IMR-90 (cell line): ENCODE data around the gene FHAD1. TPM values are rescaled to one million over a fixed set of nuclear protein-coding genes. Genes with fewer than 3 reads are reported as not detected.

ENCODE experiments used
- ATAC-seq: fragments of 200-7000 bp; cut with Tn5 transposase; 2 replicates; pipeline ENCODE4 v1.9.1; 2020; ENCODE audit warnings: low read depth, mild to moderate bottlenecking, moderate library complexity
- BruUV-seq: library from RNA; stranded (reverse); fragments of 400-500 nt; replicated peaks from 2 replicates; lab custom pipeline; 2021; lab: Mats Ljungman, UMichigan
- CTCF ChIA-PET: fragments of 300-600 bp; formaldehyde crosslinking; extraction: SDS; loops from one replicate; lab custom pipeline; 2021; ENCODE audit warnings: antibody characterized with exemption; lab: Yijun Ruan, JAX
- POLR2A ChIA-PET: fragments of 300-600 bp; sonication (Branson Sonifier 250); formaldehyde crosslinking; loops from one replicate; lab custom pipeline; 2022; ENCODE audit warnings: antibody characterized with exemption; ENCODE audit not compliant: unreplicated experiment; lab: Charles Lee
- DNase-seq: peaks from one replicate; pipeline ENCODE4 v3.0.0; 2013
- H2AFZ ChIP-seq: replicated peaks from 2 replicates; pipeline ENCODE3; 2013; ENCODE audit warnings: low read length, mild to moderate bottlenecking; ENCODE audit not compliant: poor library complexity
- H2AK5ac ChIP-seq: 2 replicates; pipeline ENCODE4 v1.6.1; 2013; ENCODE audit warnings: low read depth, low read length, inconsistent platforms
- H2AK9ac ChIP-seq: replicated peaks from 2 replicates; pipeline ENCODE3; 2013; ENCODE audit warnings: mild to moderate bottlenecking, low read depth, low read length, moderate library complexity; ENCODE audit not compliant: poor library complexity
- H2BK120ac ChIP-seq: 2 replicates; pipeline ENCODE4 v1.6.1; 2013; ENCODE audit warnings: low read depth, low read length, inconsistent platforms
- H2BK15ac ChIP-seq: 3 replicates; pipeline ENCODE4 v1.6.1; 2013; ENCODE audit warnings: low read depth, low read length, inconsistent platforms
- H2BK20ac ChIP-seq: 2 replicates; pipeline ENCODE4 v1.6.1; 2013; ENCODE audit warnings: low read depth, mild to moderate bottlenecking, inconsistent platforms, low read length, moderate library complexity
- H2BK5ac ChIP-seq: 2 replicates; pipeline ENCODE4 v1.6.1; 2013; ENCODE audit warnings: mild to moderate bottlenecking, low read depth, low read length, inconsistent platforms; ENCODE audit not compliant: poor library complexity, severe bottlenecking
- H3K14ac ChIP-seq: replicated peaks from 2 replicates; pipeline ENCODE4 v1.6.1; 2013; ENCODE audit warnings: low read depth, low read length, inconsistent platforms
- H3K18ac ChIP-seq: 2 replicates; pipeline ENCODE4 v1.6.1; 2013; ENCODE audit warnings: low read depth, low read length, control low read depth
- H3K23ac ChIP-seq: 2 replicates; pipeline ENCODE4 v1.6.1; 2013; ENCODE audit warnings: low read depth, low read length, inconsistent platforms
- H3K27ac ChIP-seq: 2 replicates; pipeline ENCODE4 v1.5.1; 2013; ENCODE audit warnings: mild to moderate bottlenecking, control low read depth, low read length; ENCODE audit not compliant: insufficient read depth
- H3K27me3 ChIP-seq: 2 replicates; pipeline ENCODE4 v1.6.1; 2013; ENCODE audit warnings: low read length; ENCODE audit not compliant: control insufficient read depth, insufficient read depth
- H3K36me3 ChIP-seq: 2 replicates; pipeline ENCODE4 v1.6.1; 2013; ENCODE audit warnings: low read length, mixed read lengths; ENCODE audit not compliant: control insufficient read depth, insufficient read depth
- H3K4ac ChIP-seq: 2 replicates; pipeline ENCODE4 v1.6.1; 2013; ENCODE audit warnings: low read depth, low read length, inconsistent platforms
- H3K4me1 ChIP-seq: 2 replicates; pipeline ENCODE4 v1.6.1; 2013; ENCODE audit warnings: low read length, mixed read lengths; ENCODE audit not compliant: control insufficient read depth, insufficient read depth
- H3K4me2 ChIP-seq: 2 replicates; pipeline ENCODE4 v1.6.1; 2013; ENCODE audit warnings: low read depth, mild to moderate bottlenecking, control low read depth, low read length, moderate library complexity
- H3K4me3 ChIP-seq: 2 replicates; pipeline ENCODE4 v1.5.1; 2013; ENCODE audit warnings: low read depth, mild to moderate bottlenecking, control low read depth, low read length, moderate library complexity; ENCODE audit not compliant: insufficient read depth
- H3K56ac ChIP-seq: 2 replicates; pipeline ENCODE4 v1.6.1; 2013; ENCODE audit warnings: low read length, inconsistent platforms; ENCODE audit not compliant: insufficient read depth; ENCODE audit errors: extremely low read depth
- H3K79me1 ChIP-seq, 2 experiments: 2 replicates each; pipeline ENCODE4 v1.6.1; 2013; ENCODE audit warnings: low read length in 2 of 2, inconsistent platforms in 1 of 2, low read depth in 1 of 2
- H3K9ac ChIP-seq: 2 replicates; pipeline ENCODE4 v1.6.1; 2013; ENCODE audit warnings: low read depth, low read length, control low read depth
- H3K9me1 ChIP-seq: 2 replicates; pipeline ENCODE4 v1.6.1; 2013; ENCODE audit warnings: low read length, inconsistent platforms; ENCODE audit not compliant: insufficient read depth
- H3K9me3 ChIP-seq: 2 replicates; pipeline ENCODE4 v1.6.1; 2013; ENCODE audit warnings: low read length; ENCODE audit not compliant: control insufficient read depth, insufficient read depth
- H4K20me1 ChIP-seq: 2 replicates; pipeline ENCODE4 v1.6.1; 2013; ENCODE audit warnings: low read length, inconsistent platforms; ENCODE audit not compliant: insufficient read depth
- H4K5ac ChIP-seq: 2 replicates; pipeline ENCODE4 v1.6.1; 2013; ENCODE audit warnings: mild to moderate bottlenecking, low read depth, low read length, control low read depth
- H4K8ac ChIP-seq, 2 experiments: 2 replicates each; pipeline ENCODE4 v1.6.1; 2013; ENCODE audit warnings: low read depth in 2 of 2, low read length in 2 of 2, control low read depth in 1 of 2, inconsistent platforms in 1 of 2
- H4K91ac ChIP-seq: 2 replicates; pipeline ENCODE4 v1.6.1; 2013; ENCODE audit warnings: low read depth, low read length, inconsistent platforms; ENCODE audit not compliant: insufficient read depth
- BHLHE40 ChIP-seq: fragments of 150-350 bp; IDR thresholded peaks from 2 replicates; pipeline ENCODE4 v1.6.1; 2016; ENCODE audit warnings: mild to moderate bottlenecking, low read depth, low read length
- CEBPB ChIP-seq: IDR thresholded peaks from 2 replicates; pipeline ENCODE4 v1.6.1; 2012; ENCODE audit warnings: low read depth, low read length, improper control_type of control experiment
- CHD1 ChIP-seq: IDR thresholded peaks from 2 replicates; pipeline ENCODE4 v1.6.1; 2012; ENCODE audit warnings: low read depth, low read length, improper control_type of control experiment
- ELK1 ChIP-seq: fragments of 150-350 bp; IDR thresholded peaks from 2 replicates; pipeline ENCODE4 v1.6.1; 2016; ENCODE audit warnings: low read depth, mild to moderate bottlenecking, low read length, moderate library complexity, borderline replicate concordance
- FOS ChIP-seq: fragments of 150-350 bp; IDR thresholded peaks from 2 replicates; pipeline ENCODE4 v1.6.1; 2016; ENCODE audit warnings: low read depth, low read length
- MAFK ChIP-seq: IDR thresholded peaks from 2 replicates; pipeline ENCODE4 v1.6.1; 2012; ENCODE audit warnings: low read depth, low read length, improper control_type of control experiment
- MAZ ChIP-seq: IDR thresholded peaks from 2 replicates; pipeline ENCODE4 v1.6.1; 2012; ENCODE audit warnings: low read depth, mild to moderate bottlenecking, low read length, improper control_type of control experiment, moderate library complexity, borderline replicate concordance
- NFE2L2 ChIP-seq: fragments of 150-350 bp; IDR thresholded peaks from 2 replicates; pipeline ENCODE4 v1.6.1; 2016; ENCODE audit warnings: low read depth, mild to moderate bottlenecking, low read length
- POLR2A ChIP-seq: IDR thresholded peaks from 2 replicates; pipeline ENCODE4 v1.6.1; 2012; ENCODE audit warnings: mild to moderate bottlenecking, low read depth, low read length
- RAD21 ChIP-seq: IDR thresholded peaks from 2 replicates; pipeline ENCODE4 v1.6.1; 2012; ENCODE audit warnings: low read length, improper control_type of control experiment
- RCOR1 ChIP-seq: IDR thresholded peaks from 2 replicates; pipeline ENCODE4 v1.6.1; 2012; ENCODE audit warnings: mild to moderate bottlenecking, low read length, improper control_type of control experiment; ENCODE audit not compliant: insufficient replicate concordance
- SMC3 ChIP-seq: fragments of 150-350 bp; IDR thresholded peaks from 2 replicates; pipeline ENCODE4 v1.6.1; 2016; ENCODE audit warnings: low read depth, mild to moderate bottlenecking, antibody characterized with exemption, low read length, moderate library complexity
- USF2 ChIP-seq: fragments of 150-350 bp; IDR thresholded peaks from 2 replicates; pipeline ENCODE4 v1.6.1; 2017; ENCODE audit warnings: mild to moderate bottlenecking, antibody characterized with exemption, low read length, low read depth
- WGBS, 2 experiments: methylation state at CpG; one replicate each; pipeline versions ENCODE4 v1.1.5 to v1.1.7; 2013; ENCODE audit warnings: missing lambda C conversion rate in 2 of 2; ENCODE audit not compliant: insufficient read length in 1 of 2; ENCODE audit errors: extremely low coverage in 2 of 2; 5-methylcytosine and 5-hydroxymethylcytosine counted together
- dilution Hi-C: fragments of 300-500 bp; cut with HindIII; formaldehyde crosslinking; loops from one replicate; pipeline ENCODE4 v1.14.3; 2018; ENCODE audit warnings: low sequenced_read_pairs; ENCODE audit not compliant: unreplicated experiment
- in situ Hi-C: fragments of 300-500 bp; cut with MboI; formaldehyde crosslinking; loops from 3 replicates; pipeline ENCODE4 v1.14.3; 2019; ENCODE audit warnings: low sequenced_read_pairs, inconsistent platforms, mixed read lengths
- intact Hi-C: fragments of 100-400 bp; cut with micrococcal nuclease; formaldehyde crosslinking; loops from 2 replicates; pipeline ENCODE4 v1.10.0; 2022
- polyA plus RNA-seq, 3 experiments: library from polyadenylated mRNA; depleted of rRNA; stranded (reverse); fragments of >200 nt; gene quantifications; 2 replicates each; pipeline ENCODE4 v1.2.3, GENCODE V29; 2012; ENCODE audit warnings: low replicate concordance in 1 of 3
- total RNA-seq: library from RNA; depleted of rRNA; stranded (reverse); fragments of >200 nt; gene quantifications from 2 replicates; pipeline ENCODE4 v1.2.3, GENCODE V29; 2012

FHAD1 gene
- total and polyA plus RNA-seq, 2 of the 4 experiments (the other 2 are of a cell fraction): not detected

- Histone ChIP-seq H3K36me3 (no peaks in the 10 kb centered on the region), H2BK20ac (no peak overlapping the region), H2BK5ac (no peak overlapping the region), H3K4me1 (peaks cover 8% of the 10 kb centered on the region), H3K27me3 (no peaks in the 10 kb centered on the region; the same call in 1 of the 2 replicates), H4K5ac (no peak overlapping the region), H3K14ac (no peak overlapping the region), H4K8ac (no peak overlapping the region), H3K56ac (no peak overlapping the region), H3K23ac (no peak overlapping the region), H3K27ac (no peak overlapping the region), H2AK9ac (no peak overlapping the region), H3K18ac (no peak overlapping the region), H3K9me3 (no peaks in the 10 kb centered on the region), H3K79me1 (no peaks in the 10 kb centered on the region), H3K9ac (no peak overlapping the region), H2BK120ac (no peak overlapping the region), H3K4me2 (no peak overlapping the region), H2BK15ac (no peak overlapping the region), H3K9me1 (peaks cover 7% of the 10 kb centered on the region), H2AK5ac (no peak overlapping the region), H3K4ac (no peak overlapping the region), H2AFZ (no peak overlapping the region), H4K91ac (no peak overlapping the region), H4K20me1 (no peaks in the 10 kb centered on the region), H3K4me3 (no peak overlapping the region)
- no peak for ATAC-seq
- no peak for DNase-seq
- dilution Hi-C loops: no loop called here
- no peak for TF ChIP-seq BHLHE40
- no peak for TF ChIP-seq USF2
- no peak for TF ChIP-seq RAD21
- TF ChIP-seq MAZ: no peak
- TF ChIP-seq RCOR1: no peak
- TF ChIP-seq POLR2A: no peak
- TF ChIP-seq SMC3: no peak
- TF ChIP-seq ELK1: no peak
- no peak for TF ChIP-seq MAFK
- TF ChIP-seq CHD1: no peak
- TF ChIP-seq CEBPB: no peak
- no peak for TF ChIP-seq FOS
- TF ChIP-seq NFE2L2: no peak
- intact Hi-C loops: no loop called here
- BruUV-seq: no TSS peak
- in situ Hi-C loops: no loop called here
- WGBS, 2 experiments: 98 to 100% methylated on average over 4 to 5 of the region's 5 CpGs
- CTCF ChIA-PET: interaction anchor here (1.8 kb wide), 1 partner anchor 8 kb away, joined by 10 read pairs; no protein-coding TSS in a partner anchor
- POLR2A ChIA-PET: no interaction called here
Observed at GRCh38 chr1:15331180-15331579, 84.2 kb downstream of the FHAD1 start.
